Stimulated activated CD8-positive, alpha-beta memory T cell treated with anti-CD3 and anti-CD28 coated beads, Interleukin-4, amount 100 ng/mL, for 48 hours (primary cell): ENCODE data around the gene RPS6KA2.

ENCODE experiments used
- DNase-seq: peaks from one replicate; pipeline ENCODE4 v3.0.0-alpha.2; 2020

RPS6KA2 gene

DNA sequence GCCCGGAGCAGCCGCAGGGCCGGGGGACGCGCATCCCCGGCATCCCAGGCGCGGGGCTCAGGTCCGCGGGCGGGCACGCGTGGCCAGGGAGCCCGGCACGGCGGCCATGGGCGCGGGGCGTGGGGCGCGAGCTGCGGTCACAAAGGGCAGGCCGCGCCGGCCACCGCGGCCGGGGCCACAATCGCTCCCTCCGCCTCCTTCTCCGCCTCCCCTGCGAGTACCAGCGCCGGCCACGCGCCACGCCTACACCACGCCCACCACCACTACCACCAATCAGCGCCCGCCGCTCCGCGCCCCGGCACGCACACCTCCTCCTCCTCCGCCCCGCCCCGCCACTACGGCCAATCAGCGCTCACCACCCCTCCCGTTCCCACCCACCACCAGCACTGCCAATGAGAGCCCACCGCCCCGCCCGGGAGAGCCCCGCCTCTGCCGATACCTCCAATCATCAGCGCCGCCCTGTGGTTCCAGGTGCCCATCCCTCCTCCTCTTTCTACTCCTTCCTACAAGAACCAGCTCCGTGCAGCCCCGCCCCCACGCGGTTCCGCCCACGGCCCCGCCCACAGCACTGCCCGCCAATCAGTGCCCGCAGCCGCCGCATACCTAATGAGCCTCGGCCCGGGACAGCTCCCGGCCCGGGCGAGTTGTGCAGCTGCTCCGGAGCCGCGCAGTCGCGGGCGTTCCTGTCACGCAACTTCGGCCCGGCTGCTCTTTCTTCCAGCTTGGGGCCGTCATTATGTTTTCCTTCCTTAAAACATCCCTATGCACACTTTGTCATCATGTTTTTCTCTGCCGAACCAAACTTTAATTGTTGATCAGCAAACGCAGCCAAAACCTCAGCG is at the start of gene RPS6KA2:
Gene RPS6KA2, minus strand, starts transcription at position 219 of the 842 bp plus-strand sequence. CDS start 232 bp downstream, outside the sequence.
- peak; percentile 99 for DNase-seq

DNA sequence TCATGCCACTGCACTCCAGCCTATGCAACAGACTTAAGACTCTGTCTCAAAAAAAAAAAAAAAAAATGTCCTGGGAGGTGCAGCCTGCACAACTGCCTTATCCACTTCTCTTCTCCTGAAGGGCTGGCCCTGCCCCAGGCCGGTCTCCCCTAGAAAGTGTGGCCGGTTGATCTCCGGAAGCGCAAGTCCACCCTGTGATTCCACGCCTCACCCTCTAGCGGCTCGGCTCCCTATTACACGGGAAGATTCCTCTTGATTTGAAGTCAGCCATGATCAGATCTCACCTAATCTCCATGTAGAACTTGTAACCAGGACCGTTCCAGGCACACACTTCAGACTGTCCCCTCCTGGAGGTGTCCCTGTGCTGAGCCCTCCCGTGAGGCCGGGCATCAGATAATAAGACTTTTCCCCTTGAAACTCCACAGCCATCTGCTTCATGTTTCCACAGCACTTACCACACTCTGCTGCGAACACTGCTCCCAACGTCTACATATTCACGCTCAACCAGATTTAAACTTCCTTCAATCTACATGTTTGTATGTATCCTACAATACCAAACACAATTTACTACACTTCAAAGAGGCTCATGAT is 49.3 kb upstream of the RPS6KA2 start:
- no peak for DNase-seq

DNA sequence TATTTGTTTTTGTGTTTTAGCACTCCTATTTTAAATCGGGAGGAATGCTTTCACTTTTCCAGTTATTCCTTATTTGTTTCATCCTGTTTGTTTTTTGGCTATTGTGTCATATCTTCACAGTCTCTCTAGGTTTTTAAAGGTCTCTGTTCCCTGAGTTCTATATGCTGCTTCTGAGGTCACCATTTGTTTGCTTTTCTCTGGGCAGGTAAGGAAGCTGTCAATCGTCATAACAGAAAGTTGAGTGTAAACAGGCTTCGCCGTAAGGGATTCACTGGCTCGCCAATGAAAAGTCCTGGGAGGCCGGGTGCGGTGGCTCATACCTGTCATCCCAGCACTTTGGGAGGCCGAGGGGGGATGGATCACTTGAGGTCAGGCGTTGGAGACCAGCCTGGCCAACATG is 48.7 kb upstream of the RPS6KA2 start:
- DNase-seq = no peak

DNA sequence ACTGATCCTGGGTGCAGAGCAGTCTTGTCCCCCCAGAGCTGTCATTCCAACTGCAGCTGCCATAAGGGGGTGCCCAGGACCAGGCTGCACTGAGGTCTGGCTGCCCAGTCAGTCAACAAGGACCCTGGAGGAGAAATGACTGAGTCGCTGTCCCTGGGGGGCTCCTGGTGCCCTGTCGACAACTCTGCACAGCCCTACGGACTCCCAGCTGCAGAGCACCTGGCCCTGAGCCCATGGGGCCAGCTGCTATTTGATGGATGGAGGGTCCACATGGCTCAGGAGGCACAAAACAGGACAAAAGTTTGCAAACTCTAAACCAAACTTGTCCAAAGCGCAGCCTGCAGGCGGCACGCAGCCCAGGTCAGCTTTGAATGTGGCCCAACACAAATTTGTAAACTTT is 46.3 kb upstream of the RPS6KA2 start:
- DNase-seq = no peak

DNA sequence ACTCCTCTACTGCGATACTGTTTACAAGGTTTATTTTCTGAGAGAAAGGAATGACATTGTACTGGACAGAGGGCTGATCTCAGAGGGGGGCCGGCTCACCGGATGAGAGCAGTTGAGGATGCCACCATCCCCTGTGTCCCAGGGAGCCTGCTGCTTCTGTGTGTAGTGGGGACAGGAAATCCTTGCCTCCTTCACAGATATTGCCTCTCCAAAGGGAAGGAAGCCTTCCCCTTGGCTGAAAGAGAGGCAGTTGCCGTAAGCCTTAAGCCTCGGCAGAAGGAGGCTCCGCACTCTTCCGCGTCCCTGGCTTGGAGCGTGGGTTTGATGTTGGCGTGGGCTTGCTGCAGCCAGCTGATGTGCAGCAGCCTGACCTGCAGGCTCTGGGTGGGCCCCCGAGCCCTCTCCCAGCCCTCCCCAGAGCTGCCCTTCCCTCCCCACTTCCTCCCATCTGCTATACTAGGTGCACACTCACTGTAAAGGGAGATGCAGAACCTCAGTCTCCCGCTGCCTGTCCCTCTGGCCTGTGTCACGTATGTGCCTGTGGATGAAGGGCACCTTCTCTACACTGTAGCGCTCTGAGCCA is 45.7 kb upstream of the RPS6KA2 start:
- no peak for DNase-seq

DNA sequence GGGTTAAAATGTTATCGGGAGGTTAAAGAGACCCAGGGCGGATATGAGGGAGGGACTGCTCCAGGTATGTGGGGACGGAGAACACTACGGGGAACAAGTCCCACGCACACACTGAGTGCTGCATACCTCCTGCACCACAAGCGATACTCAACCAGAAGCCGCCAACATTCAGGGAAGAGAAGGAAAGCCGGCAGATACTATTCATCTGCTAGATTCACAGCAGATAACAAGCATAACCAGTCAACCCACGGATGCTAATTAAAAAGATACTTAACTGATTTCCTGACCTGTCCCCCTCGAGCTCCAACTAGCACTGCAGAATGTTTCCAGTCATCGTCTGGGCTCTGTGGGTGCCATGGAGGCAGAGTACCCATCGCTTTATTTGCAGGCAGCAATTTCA is 45.1 kb upstream of the RPS6KA2 start:
- DNase-seq = no peak

DNA sequence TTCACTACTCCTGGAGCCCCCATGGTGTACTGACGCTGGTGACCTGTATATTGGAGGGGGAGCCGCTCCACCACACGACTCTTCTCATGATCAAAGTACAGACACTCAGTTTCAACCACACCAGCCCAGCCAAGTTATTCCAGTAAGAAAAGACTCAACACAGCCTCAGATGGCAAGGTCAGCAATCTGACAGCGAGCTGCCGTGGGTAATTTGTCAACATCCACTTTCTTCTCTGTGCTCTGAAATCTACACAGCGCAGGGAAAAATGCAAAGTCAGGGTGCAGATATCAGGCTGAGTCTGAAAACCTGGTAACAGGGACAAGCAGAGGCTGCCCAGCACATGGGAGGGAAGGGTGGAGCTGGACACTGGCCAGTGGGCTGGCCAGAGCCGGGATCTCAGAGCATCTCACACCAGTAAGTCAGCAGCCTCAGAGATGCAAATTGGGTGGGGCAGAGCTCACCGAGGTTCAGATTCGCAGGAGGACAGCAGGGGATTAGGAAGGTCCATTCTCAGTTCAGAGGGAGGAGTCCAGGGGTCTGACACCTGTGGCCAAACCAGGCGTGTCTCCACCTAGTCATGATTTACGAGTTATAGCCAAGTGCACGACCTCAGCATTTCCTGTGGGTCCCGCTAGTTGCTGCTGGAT is 44.5 kb upstream of the RPS6KA2 start:
- DNase-seq = no peak

DNA sequence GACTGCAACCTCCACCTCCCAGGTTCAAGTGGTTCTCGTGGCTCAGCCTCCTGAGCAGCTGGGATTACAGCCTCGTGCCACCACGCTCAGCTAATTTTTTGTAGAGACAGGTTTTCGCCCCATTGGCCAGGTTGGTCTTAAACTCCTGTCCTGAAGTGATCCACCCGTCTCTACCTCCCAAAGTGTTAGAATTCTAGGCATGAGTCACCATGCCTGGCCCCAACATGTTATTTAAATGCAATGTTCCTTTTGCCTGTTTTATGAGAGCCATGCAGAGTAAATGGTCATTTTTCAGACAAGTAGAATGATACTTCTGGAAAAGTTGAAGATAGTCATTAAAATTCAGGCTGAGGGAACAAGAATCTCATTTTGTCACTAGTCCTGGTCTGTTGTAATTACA is 43.8 kb upstream of the RPS6KA2 start:
- no peak for DNase-seq

DNA sequence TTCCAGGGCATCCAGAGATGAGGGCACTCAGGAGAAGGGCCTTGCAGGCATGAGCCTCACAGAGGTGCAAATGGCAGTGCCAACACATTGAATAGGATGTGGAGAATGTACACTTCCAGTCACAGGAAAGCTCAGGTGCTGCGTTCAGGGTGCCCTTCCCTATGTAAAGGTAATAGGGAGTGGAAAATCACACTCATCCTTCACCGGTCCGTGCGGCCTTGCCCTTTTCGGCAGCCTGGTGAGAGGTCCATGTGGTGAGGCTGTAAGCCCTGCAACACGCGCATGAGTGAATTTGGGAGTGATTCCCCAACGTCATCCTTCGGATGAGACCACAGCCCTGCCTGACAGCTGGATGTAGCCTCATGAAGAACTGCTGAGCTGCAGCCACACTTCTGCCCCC is 43.0 kb upstream of the RPS6KA2 start:
- no peak for DNase-seq

DNA sequence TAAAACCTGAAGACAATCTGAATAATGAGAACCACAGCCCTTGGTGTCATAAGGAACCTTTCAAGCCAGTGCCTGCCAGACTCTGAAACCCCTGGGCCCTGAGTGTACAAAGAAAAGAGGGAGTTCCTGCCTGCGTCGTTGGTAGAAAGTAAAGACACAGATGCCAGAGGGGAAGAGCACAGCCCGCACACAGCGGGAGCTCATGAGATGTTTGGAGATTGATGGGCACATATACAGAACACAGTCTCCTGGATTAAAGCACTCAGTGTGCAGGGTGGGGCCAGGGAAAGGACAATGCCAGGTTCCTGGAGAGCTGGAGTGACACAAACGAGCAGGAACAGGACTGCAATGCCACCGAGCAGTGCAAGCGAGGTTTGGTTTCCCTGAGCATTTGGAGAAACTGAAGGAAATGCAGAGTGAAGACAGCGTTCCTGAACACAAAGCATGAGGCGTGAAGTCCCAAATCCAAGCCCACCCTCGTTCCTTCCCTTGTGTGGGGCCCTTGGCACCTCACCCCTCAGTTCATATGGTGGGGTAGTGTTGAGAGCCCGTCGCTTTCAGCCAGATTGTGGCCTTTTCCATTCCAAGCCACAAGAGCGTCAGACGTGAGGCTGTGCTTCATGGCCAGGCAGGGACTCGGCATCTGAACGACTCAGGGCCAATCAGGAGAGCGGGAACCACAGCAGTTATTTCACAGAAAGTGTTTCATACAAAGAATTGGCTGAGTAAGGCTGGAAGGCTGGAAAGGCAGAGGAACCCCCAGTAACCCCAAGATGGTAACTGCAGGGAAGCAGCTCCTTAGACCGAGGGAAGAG is 41.0 kb upstream of the RPS6KA2 start:
- no peak for DNase-seq

DNA sequence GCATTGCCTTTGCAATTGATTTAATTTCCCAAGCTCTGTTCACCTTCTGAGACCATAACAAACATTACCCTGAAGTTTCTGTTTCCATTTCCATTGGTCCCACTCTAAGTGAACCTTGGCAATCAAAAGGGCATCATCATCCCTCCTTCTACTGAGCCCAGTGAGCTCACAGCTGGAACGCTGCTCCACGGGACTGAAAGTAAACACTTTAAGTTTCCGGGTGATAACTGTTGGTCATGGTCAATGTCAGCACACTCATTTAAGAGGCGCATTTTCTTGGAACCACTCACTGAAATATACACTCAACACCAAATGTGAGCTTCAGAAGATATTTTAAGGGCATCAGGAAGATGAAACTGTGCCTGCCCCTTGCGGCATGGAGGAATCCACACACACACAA is 37.1 kb upstream of the RPS6KA2 start:
- DNase-seq = no peak

DNA sequence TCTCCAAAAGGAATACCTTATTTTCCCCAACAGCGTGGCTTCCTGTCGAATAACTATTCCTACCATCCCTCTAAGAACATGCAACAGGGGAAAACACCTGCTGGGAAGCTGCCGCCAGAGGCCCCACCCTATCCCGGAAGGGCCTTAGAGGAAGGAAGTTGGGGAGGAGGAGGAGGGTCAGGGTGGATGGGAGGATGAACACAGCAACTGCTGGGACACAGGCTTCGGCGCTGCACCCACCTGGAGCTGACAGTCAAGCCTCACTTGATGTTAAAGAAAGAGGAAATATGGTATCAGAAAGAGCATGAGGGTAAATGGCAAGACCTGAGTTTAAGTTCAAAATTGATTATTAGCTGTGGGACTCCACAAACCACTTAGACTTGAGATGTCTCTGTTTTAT is 36.5 kb upstream of the RPS6KA2 start:
- no peak for DNase-seq

DNA sequence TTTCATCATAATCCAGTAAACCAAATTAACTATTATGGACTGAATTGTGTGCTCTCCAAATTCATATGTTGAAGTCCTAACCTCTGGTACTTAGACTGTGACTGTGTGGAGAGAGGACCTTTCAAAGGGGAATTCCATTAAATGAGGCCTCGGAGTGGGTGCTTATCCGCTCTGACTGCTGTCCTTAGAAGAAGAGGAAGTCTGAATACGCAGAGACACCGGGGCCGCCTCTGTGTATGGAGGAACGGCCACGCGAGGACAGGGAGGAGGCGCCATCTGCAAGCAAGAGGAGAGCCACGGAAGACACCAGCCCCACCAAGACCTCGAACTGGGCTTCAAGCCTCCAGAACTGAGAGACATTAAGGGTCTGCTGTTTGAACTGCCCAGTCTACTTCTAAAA is 35.6 kb upstream of the RPS6KA2 start:
- no peak for DNase-seq

DNA sequence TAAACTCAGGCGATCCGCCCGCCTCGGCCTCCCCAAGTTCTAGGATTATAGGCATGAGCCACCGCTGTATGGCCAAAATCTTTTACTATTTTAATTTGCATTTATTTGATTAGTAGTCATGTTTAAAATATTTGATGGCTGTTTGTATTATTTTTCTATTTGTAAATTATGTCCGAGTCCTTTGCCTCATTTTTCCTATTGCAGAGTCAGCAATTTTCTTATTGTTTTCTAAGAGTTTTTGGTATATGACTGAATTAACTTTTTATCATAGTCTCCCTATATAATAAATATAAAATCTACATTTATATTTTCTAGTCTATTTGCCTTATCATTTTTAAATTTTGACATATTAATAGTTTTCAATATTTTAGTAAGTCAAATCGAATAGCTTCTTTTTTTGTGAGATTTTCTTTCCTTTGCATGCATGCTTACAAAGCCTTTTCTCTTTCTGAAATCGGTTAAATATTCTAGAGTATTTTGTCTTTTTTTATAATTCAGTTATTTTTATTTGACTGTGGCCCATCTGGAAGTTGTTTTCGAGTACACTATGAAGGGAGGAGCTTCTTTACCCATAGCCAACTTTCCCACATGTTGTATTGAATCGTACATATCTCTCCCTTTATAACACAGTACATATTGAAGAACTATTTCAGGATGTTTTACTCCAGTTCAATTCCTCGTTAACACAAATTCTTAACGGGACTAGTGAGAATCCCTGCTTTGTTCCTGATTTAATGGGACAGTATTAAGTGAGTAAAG is 34.5 kb upstream of the RPS6KA2 start:
- no peak for DNase-seq

DNA sequence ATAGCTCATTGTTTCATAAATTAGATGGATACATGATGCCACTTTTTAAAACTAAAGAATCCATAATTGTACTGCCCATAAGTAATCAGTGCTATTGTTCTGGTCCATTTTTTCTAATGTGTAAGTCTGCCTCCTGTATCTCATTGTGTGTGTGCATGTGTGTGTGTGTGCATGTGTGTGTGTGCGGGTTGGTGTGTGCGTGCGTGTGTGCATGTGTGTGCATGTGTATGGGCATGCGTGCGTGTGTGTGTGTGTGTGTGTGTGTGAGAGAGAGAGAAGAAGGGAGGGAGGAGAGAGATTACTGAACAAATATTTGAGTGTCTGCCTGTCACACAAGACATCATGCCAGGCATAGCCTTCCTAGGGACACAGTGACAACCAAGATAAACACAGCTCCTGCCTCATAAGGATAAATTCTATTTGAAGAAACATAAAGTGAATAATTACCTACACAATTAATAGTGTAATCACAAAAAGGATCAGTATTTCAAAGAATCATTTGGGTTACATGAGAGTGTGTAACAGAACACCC is 33.2 kb upstream of the RPS6KA2 start:
- no peak for DNase-seq

DNA sequence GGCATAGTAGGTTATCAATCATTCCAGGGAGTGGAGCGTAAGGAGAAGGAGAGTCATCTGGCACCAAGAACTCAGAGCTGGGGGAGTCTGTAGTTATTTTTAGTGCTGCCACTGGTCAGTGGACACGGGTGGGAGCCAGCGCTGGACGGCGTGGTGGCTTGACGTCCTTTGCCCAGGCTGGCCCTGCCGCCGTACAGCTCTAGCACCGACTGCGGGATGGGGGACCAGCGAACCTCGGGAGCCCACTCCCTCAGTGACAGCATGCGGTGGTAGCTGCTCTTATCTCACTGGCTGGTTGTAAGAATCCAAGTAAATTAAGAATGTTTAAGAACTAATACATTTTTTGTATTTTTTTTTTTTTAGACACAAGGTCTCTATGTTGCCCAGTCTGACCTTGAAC is 32.5 kb upstream of the RPS6KA2 start:
- DNase-seq = no peak

DNA sequence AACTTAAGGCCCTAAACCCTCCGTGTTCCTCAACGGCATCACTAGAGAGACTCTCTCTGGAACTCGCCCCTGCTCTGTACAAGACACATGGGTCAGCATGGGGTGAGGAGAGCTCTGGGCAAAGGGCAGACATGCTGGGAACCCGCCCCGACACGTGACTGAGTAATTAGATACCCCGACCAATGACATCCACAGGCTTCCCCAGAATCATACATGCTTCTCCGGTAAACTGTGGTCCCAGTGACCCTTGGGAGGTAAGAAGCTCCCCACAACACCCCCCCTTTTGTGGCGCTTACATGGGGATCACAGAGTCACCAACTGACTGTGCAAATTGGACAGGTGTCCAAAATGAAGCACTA is 31.7 kb upstream of the RPS6KA2 start:
- DNase-seq = no peak

DNA sequence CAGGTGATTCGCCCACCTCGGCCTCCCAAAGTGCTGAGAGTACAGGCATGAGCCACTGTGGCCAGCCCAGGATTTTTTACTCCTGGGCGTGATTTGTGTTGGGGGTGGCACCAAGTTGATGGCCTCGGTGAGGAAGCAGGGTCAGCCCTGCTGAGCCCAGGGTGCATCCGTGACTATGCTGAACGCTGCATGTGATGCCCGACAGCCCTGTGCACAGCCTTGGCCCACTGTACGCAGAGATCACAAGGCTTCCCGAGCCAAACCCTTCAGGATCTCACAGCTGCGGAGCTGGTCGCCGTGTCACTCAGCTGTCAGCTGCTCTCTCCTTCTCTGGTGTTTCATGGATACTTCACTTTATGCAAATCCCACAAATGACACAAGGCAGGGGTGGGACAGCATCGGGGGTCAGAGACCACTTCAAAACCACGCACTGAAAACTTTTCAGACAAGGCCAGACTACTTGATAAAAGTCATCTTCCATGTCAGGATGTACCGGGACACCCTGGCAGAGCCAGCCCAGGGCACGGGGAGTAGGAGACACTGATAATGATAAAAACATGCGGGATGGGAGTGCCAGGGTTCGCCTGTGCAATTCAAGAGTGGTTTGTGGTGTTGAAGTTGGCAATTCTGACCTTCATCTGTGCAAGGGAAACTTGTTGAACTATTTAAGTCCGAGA is 31.2 kb upstream of the RPS6KA2 start:
- DNase-seq = no peak

DNA sequence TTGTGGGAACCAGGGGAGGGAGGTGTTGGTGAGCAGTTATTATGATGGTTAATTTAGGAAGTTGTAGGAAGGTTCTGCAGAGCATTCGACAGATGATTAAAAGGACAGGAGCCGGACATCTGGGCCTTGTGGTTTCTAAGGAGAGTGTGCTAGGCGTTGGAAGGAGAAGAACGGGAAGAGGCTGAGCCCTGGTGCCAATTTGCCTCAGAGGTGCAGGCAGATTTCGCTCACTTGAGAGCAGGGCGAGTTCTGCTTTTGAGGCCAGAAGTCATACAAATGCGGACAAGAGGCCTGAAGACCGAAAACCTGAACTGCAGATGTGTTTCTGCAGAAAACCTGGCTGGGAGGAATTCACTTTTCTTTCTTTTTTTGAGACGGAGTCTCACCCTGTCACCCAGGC is 30.5 kb upstream of the RPS6KA2 start:
- DNase-seq = no peak

DNA sequence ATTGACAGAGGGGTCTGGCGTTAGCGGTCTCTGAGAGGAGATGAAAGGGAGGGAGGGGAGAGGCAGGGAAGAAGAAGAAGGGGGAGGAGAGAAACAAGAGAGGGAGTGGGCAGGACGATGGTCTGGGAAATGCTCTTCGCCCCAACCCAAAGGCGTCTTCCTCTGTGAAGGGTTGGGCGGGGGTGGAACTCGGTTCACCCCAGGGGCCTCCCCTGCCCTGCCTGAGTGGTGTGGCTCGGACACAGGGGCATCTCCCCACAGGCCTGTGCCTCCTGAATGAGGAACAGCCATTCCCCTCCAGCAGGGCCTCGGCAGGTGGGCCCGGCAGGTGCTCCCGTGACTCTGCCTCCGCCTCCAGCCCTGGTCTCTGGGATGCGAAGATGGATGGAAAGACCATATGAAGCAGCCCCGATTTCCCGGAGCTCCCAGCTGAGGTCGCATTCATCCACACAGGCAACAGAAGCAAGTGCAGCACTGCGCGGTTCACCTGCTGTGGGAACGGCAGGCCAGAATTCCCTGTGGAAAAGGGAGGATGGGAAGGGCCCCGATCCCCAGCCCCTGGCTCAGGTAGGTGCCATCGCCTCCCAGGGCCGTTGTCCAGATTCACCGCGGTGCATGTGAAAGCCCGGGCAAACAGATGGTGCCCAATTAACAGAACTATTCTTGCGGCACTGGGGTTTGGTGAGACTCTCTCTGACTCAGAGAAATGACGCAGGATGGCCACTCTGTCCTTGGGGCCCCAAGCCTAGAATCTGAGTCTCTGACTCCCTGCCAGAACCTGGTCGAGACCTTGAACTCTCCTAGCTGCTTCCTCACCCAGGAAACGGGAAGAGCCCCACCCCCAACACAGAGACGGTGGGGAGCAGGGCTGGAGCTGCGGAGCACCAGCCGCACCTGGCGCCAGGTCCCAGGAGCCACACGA is 29.4 kb upstream of the RPS6KA2 start:
- DNase-seq = no peak
